HG03103 (cell line): ENCODE data around the gene DNAJC5G.
"Not testable (repeated sequence)": the region's sequence is repeated elsewhere in the genome, so short reads cannot be mapped to it uniquely, and the experiment has no call there.

ENCODE experiments used
- ATAC-seq: cut with Tn5 transposase; IDR thresholded peaks from one replicate; pipeline ENCODE4 v1.9.1; 2021; ENCODE audit warnings: low read depth; ENCODE audit not compliant: unreplicated experiment

The DNAJC5G gene

GRCh38 chr2:27250652-27251379 lies 24.4 kb upstream of the DNAJC5G start:
- ATAC-seq = no peak

GRCh38 chr2:27251766-27252165 lies 23.5 kb upstream of the DNAJC5G start:
- ATAC-seq = no peak

GRCh38 chr2:27255187-27255586 lies 20.0 kb upstream of the DNAJC5G start:
- no peak for ATAC-seq

- no peak for ATAC-seq
Measured at GRCh38 chr2:27255660-27256059, 19.6 kb upstream of the DNAJC5G start.

- no peak for ATAC-seq
Measured at GRCh38 chr2:27256855-27257454, 18.3 kb upstream of the DNAJC5G start.

GRCh38 chr2:27258051-27258450 lies 17.2 kb upstream of the DNAJC5G start:
- no peak for ATAC-seq

- ATAC-seq = no peak
Measured at GRCh38 chr2:27261241-27261925, 13.8 kb upstream of the DNAJC5G start.

- no peak for ATAC-seq
Measured at GRCh38 chr2:27261926-27262298, 13.3 kb upstream of the DNAJC5G start.

- no peak for ATAC-seq
Measured at GRCh38 chr2:27262379-27263286, 12.6 kb upstream of the DNAJC5G start, which contains the start of gene SLC30A3. SLC30A3 (minus strand) TSS chr2:27263047; CDS start chr2:27262906, 141 bp downstream.

- ATAC-seq = no peak
Measured at GRCh38 chr2:27263287-27264252, 11.7 kb upstream of the DNAJC5G start.

- no peak for ATAC-seq
Measured at GRCh38 chr2:27264253-27264752, 10.9 kb upstream of the DNAJC5G start.

- no peak for ATAC-seq
Measured at GRCh38 chr2:27264753-27265535, 10.3 kb upstream of the DNAJC5G start.

GRCh38 chr2:27265536-27265870 lies 9.7 kb upstream of the DNAJC5G start:
- no peak for ATAC-seq

GRCh38 chr2:27268296-27268695 lies 6.9 kb upstream of the DNAJC5G start:
- ATAC-seq = not testable (repeated sequence)

- no peak for ATAC-seq
Measured at GRCh38 chr2:27270131-27270530, 5.1 kb upstream of the DNAJC5G start.

- no peak for ATAC-seq
Measured at GRCh38 chr2:27270670-27271069, 4.6 kb upstream of the DNAJC5G start.

GRCh38 chr2:27271631-27272340 lies 3.4 kb upstream of the DNAJC5G start:
- ATAC-seq = no peak
